Astrocyte (in vitro differentiated cells and primary cell): ENCODE measurements around the gene DNAH14. TPM values are rescaled to one million over a fixed set of nuclear protein-coding genes. Genes with fewer than 3 reads are reported as not detected.
"Not testable (repeated sequence)": the region's sequence is repeated elsewhere in the genome, so short reads cannot be mapped to it uniquely, and the experiment has no call there.

Experiments used
- DNase-seq: peaks from one replicate; pipeline ENCODE4 v3.0.0-alpha.2; 2010; ENCODE audit warnings: low read depth
- FAIRE-seq: peaks from 2 replicates; lab custom pipeline; 2011; peaks lifted over from hg19 to GRCh38; lab: Jason Lieb, UNC
- H2AFZ ChIP-seq: 2 replicates; pipeline ENCODE4 v1.6.0; 2012; ENCODE audit warnings: low read depth, low read length, inconsistent platforms
- H3K27ac ChIP-seq: 2 replicates; pipeline ENCODE4 v1.5.1; 2011; ENCODE audit warnings: low read depth, low read length, inconsistent platforms
- H3K27me3 ChIP-seq: 2 replicates; pipeline ENCODE4 v1.6.0; 2011; ENCODE audit warnings: low read length, inconsistent platforms; ENCODE audit not compliant: insufficient read depth
- H3K36me3 ChIP-seq: 2 replicates; pipeline ENCODE4 v1.5.1; 2011; ENCODE audit warnings: low read length, inconsistent platforms; ENCODE audit not compliant: insufficient read depth
- H3K4me1 ChIP-seq: 2 replicates; pipeline ENCODE4 v1.5.1; 2011; ENCODE audit warnings: low read length, inconsistent platforms; ENCODE audit not compliant: insufficient read depth
- H3K4me2 ChIP-seq: 2 replicates; pipeline ENCODE4 v1.6.0; 2012; ENCODE audit warnings: low read length, inconsistent platforms
- H3K4me3 ChIP-seq: 2 replicates; pipeline ENCODE4 v1.5.1; 2011; ENCODE audit warnings: low read depth, mild to moderate bottlenecking, low read length, inconsistent platforms; ENCODE audit not compliant: insufficient read depth
- H3K79me2 ChIP-seq: 2 replicates; pipeline ENCODE4 v1.6.0; 2012; ENCODE audit warnings: mild to moderate bottlenecking, low read length, inconsistent platforms; ENCODE audit not compliant: insufficient read depth
- H3K9ac ChIP-seq: 2 replicates; pipeline ENCODE4 v1.6.0; 2012; ENCODE audit warnings: mild to moderate bottlenecking, low read length, inconsistent platforms
- H3K9me3 ChIP-seq: 2 replicates; pipeline ENCODE4 v1.5.1; 2012; ENCODE audit warnings: low read depth, mild to moderate bottlenecking, low read length, inconsistent platforms; ENCODE audit not compliant: insufficient read depth
- H4K20me1 ChIP-seq: 2 replicates; pipeline ENCODE4 v1.6.0; 2012; ENCODE audit warnings: low read length, inconsistent platforms; ENCODE audit not compliant: insufficient read depth
- H3K27ac Mint-ChIP-seq: one replicate; pipeline ENCODE4 v1.8.0; 2021; ENCODE audit warnings: mild to moderate bottlenecking, mixed read lengths; ENCODE audit not compliant: unreplicated experiment
- H3K27me3 Mint-ChIP-seq: one replicate; pipeline ENCODE4 v1.8.0; 2021; ENCODE audit warnings: low read depth, mixed read lengths; ENCODE audit not compliant: unreplicated experiment
- H3K36me3 Mint-ChIP-seq: one replicate; pipeline ENCODE4 v1.8.0; 2021; ENCODE audit warnings: low read depth, mixed read lengths; ENCODE audit not compliant: unreplicated experiment
- H3K4me1 Mint-ChIP-seq: one replicate; pipeline ENCODE4 v1.8.0; 2021; ENCODE audit warnings: low read depth, mixed read lengths; ENCODE audit not compliant: unreplicated experiment
- H3K4me3 Mint-ChIP-seq: one replicate; pipeline ENCODE4 v1.8.0; 2021; ENCODE audit warnings: mild to moderate bottlenecking, moderate library complexity, mixed read lengths; ENCODE audit not compliant: unreplicated experiment
- H3K9me3 Mint-ChIP-seq: one replicate; pipeline ENCODE4 v1.8.0; 2021; ENCODE audit warnings: mild to moderate bottlenecking, mixed read lengths; ENCODE audit not compliant: unreplicated experiment
- CTCF ChIP-seq: IDR thresholded peaks from 2 replicates; pipeline ENCODE4 v1.5.1; 2011; ENCODE audit warnings: low read depth, mild to moderate bottlenecking, inconsistent platforms, low read length, moderate library complexity; ENCODE audit not compliant: insufficient read depth
- EZH2 ChIP-seq: IDR thresholded peaks from 2 replicates; pipeline ENCODE4 v1.6.1; 2012; ENCODE audit warnings: mild to moderate bottlenecking, low read length, inconsistent platforms; ENCODE audit not compliant: insufficient read depth
- total RNA-seq: library from RNA; stranded (reverse); gene quantifications from 2 replicates; pipeline ENCODE4 v1.2.1, GENCODE V29; 2021

Gene DNAH14
- total RNA-seq, 1 donor from 2014 or later = 21.2 TPM

- no peak for TF ChIP-seq EZH2
- no peak for TF ChIP-seq CTCF
- DNase-seq = no peak
Measured at GRCh38 chr1:224989615-224990014, 60.1 kb downstream of the DNAH14 start.

GRCh38 chr1:224991550-224991949, 62.1 kb downstream of the DNAH14 start:
- not testable (repeated sequence) for H3K36me3 Mint-ChIP-seq, H3K27me3 ChIP-seq, H3K9me3 ChIP-seq, H3K4me1 Mint-ChIP-seq, H3K4me3 Mint-ChIP-seq, H3K4me2 ChIP-seq, H3K4me3 ChIP-seq, H3K79me2 ChIP-seq, H2AFZ ChIP-seq, FAIRE-seq, H3K4me1 ChIP-seq, H3K27ac Mint-ChIP-seq, H3K9me3 Mint-ChIP-seq, H3K27me3 Mint-ChIP-seq, H4K20me1 ChIP-seq, H3K27ac ChIP-seq, DNase-seq, H3K36me3 ChIP-seq, H3K9ac ChIP-seq

More at GRCh38 chr1:224989615-224990014, 60.1 kb downstream of the DNAH14 start:
- no peak overlapping the region for H3K9ac ChIP-seq
- no peak overlapping the region for H3K27ac ChIP-seq
- Mint-ChIP-seq H3K4me1 (no peaks in the 10 kb centered on the region), H3K27me3 (no peaks in the 10 kb centered on the region), H3K27ac (no peak overlapping the region), H3K36me3 (no peaks in the 10 kb centered on the region), H3K9me3 (peaks cover 4% of the 10 kb centered on the region), H3K4me3 (no peak overlapping the region)
- H3K36me3 ChIP-seq = no peaks in the 10 kb centered on the region
- H3K4me2 ChIP-seq = no peak overlapping the region
- no peaks in the 10 kb centered on the region for H4K20me1 ChIP-seq
- H3K27me3 ChIP-seq = no peaks in the 10 kb centered on the region
- no peaks in the 10 kb centered on the region for H3K79me2 ChIP-seq
- FAIRE-seq = no peak
- no peak overlapping the region for H2AFZ ChIP-seq
- no peak overlapping the region for H3K4me3 ChIP-seq
- no peaks in the 10 kb centered on the region for H3K9me3 ChIP-seq
- H3K4me1 ChIP-seq = no peaks in the 10 kb centered on the region

GRCh38 chr1:224995602-224996001, 66.1 kb downstream of the DNAH14 start:
- H3K36me3 ChIP-seq = no peaks in the 10 kb centered on the region
- H3K9ac ChIP-seq = no peak overlapping the region
- Mint-ChIP-seq H3K27ac (no peak overlapping the region), H3K9me3 (peaks cover 10% of the 10 kb centered on the region), H3K4me1 (no peaks in the 10 kb centered on the region), H3K36me3 (peaks cover 10% of the 10 kb centered on the region), H3K4me3 (no peak overlapping the region), H3K27me3 (no peaks in the 10 kb centered on the region)
- H3K79me2 ChIP-seq = no peaks in the 10 kb centered on the region
- DNase-seq = no peak
- no peak for FAIRE-seq
- H3K9me3 ChIP-seq = no peaks in the 10 kb centered on the region
- no peak overlapping the region for H3K4me3 ChIP-seq
- no peaks in the 10 kb centered on the region for H4K20me1 ChIP-seq
- TF ChIP-seq EZH2 (no peak), CTCF (no peak)
- H3K4me1 ChIP-seq = no peaks in the 10 kb centered on the region
- no peak overlapping the region for H3K4me2 ChIP-seq
- H3K27ac ChIP-seq = no peak overlapping the region
- H3K27me3 ChIP-seq = no peaks in the 10 kb centered on the region
- no peak overlapping the region for H2AFZ ChIP-seq
